Fibroblast of lung (primary cell): ENCODE data around the gene TRIM44.

Source experiments
- CTCF ChIP-seq, 2 donors: IDR thresholded peaks in 1 of 2; conservative IDR thresholded peaks in 1 of 2; 1 replicate in 1 of 2; 2 replicates in 1 of 2; pipeline ENCODE4 v1.5.1; 2011 to 2012; ENCODE audit warnings: low read length in 2 of 2, control low read depth in 1 of 2, inconsistent platforms in 1 of 2, low read depth in 1 of 2, mild to moderate bottlenecking in 1 of 2
- EZH2 ChIP-seq: IDR thresholded peaks from 2 replicates; pipeline ENCODE4 v1.5.1; 2012; ENCODE audit warnings: low read length, control low read depth, mild to moderate bottlenecking; ENCODE audit errors: missing control alignments

- no peak for TF ChIP-seq CTCF (conservative IDR thresholded peaks at IDR 0.05 in 1 of 2, IDR thresholded peaks at IDR 0.05 in 1 of 2; ENCODE audit: low read depth in 1 of 2, low read length in 2 of 2)
- TF ChIP-seq EZH2, result no peak
Observed at GRCh38 chr11:35750981-35751663, 88.5 kb downstream of the TRIM44 start.
